Stimulated activated CD8-positive, alpha-beta memory T cell treated with anti-CD3 and anti-CD28 coated beads, Interleukin-12 subunit alpha, Interleukin-12 subunit beta, amount 100 ng/mL, for 1 hour (primary cell): ENCODE measurements around the gene SMG1.
A peak's percentile ranks its signal among the peaks of the same experiment; 100 is the strongest.

ENCODE experiments used
- DNase-seq: peaks from one replicate; pipeline ENCODE4 v3.0.0-alpha.2; 2020; ENCODE audit warnings: low read depth

Gene SMG1

DNA sequence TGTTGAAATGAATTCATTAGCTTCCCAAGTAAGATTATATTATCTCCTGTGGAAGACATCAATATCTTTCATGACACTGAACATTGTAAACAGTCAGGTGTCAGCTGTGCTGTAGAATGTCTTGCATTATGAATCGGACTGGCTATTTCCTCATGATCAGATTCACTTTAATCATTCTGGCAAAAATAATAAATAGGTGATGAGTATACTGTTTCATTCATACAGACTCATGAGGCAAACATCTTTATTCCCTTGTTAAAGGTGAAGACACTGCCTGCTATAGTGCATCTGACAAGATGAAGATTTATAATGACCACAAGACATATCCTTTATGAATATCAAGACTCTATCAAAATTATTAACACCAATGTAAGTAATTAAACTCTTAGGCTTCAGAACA, 73.6 kb downstream of the SMG1 start:
- no peak for DNase-seq

DNA sequence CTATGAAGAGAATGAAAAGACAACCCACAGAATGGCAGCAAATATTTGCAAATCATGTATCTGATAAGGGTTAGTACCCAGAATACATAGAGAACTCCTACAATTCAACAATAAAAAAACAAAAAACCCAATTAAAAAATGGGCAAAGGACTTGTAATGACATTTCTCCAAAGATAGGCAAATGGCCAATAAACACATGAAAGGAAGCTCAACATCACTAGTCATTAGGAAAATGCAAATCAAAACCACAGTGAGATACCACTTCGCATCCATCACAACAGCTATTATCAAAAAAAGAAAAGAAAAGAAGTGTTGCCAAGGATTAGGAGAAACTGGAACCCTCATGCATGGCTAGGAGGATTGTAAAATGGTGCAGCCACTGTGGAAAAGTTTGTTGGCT, 79.8 kb downstream of the SMG1 start:
- no peak for DNase-seq

GRCh38 chr16:18842565-18842964, 83.6 kb downstream of the SMG1 start:
- no peak for DNase-seq

GRCh38 chr16:18841833-18842525, 84.2 kb downstream of the SMG1 start:
- no peak for DNase-seq

GRCh38 chr16:18839555-18839954, 86.7 kb downstream of the SMG1 start:
- DNase-seq: no peak

DNA sequence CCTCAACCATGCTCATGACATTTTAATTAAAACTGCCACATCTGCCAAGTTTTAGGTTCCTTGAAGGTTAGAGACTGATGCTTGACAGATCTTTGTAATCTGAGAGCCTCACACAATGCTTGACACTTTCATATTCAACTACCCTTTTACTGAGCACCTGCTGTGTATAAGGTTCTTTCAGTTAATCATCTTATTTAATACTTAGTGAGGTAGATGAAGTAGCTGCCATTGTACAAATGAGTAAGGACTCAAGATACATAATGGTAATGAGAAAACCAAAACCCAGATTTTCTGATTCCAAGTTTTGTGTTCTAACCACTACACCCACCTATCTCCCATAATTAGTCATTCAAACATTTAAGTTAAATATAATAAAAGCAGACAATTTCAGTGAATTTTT, 89.5 kb downstream of the SMG1 start:
- DNase-seq: no peak

GRCh38 chr16:18834864-18835263, 91.3 kb downstream of the SMG1 start:
- no peak for DNase-seq

DNA sequence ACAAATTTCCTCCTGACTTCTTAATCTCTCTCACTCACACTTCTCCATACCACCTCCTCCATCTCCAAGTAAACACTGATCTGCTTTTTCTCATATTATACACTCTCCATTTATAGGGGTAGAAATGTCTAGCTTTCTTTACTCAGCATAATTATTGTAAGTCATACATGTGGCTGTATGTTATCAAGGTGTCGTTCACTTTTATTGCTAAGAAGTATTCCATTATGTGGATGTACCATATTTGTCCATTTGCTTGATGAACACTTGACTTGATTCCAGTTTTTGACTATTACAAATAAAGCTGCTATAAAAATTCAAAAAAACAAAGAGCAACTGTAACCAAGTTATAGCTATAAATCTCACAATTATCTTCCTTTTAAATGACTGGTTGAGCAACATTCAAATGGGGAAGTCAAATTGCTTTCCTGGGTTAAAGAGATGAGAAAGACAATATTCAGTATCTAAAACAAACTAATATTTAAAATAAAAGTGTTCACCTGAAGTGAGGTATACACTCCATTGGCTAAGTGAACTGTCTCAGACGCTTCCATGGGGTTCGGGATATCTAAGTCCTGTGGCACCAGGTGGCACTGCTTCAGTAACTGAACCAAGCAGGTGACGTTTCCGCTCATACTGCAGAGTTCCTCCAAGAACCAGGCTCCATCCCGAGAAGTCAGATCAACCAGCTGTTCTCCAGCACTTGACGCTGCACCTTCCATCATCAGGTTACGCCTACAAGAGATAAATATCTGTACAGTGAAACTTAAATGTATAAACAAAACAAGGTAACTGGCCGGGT, 92.3 kb downstream of the SMG1 start:
- DNase-seq: no peak

GRCh38 chr16:18832613-18833012, 93.6 kb downstream of the SMG1 start:
- DNase-seq: no peak

DNA sequence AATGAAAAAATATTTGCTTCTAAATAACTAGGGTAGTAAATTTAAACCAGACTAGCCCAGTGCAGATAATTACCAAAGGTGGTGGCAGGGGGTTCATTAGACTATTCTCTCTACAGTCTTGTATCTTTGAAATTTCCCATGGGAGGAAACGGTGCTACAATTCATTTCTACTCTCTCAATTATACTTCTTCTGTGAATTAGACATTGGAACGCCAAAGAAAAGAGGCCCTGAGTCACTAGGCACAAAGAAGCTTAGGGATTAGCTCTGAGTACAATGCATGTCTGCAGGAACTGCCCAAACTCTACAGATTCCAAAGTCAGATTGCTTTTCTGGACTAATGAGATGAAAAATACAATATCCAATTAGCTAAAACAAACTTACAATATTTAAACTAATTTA, 94.2 kb downstream of the SMG1 start:
- DNase-seq: no peak

GRCh38 chr16:18829251-18829650, 97.0 kb downstream of the SMG1 start:
- DNase-seq: no peak

DNA sequence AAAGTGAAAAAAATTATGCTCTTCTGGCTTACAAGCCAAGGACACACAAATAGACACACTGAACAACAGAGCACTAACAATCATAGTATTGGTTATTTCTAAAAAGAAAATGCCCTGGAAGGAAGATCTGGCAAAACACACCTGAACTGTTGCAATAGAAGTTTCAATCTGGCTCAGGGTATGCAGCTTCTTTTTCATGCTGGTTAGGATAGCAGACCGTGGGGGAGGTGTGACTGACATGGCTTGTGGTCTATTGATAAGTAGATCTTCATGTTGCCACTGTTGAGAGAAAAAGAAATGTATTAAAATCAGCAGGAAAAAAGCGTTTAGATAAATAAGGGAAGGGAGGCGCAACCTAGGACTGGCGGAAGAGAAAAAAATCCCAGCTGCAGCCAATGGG, 98.3 kb downstream of the SMG1 start:
- DNase-seq: no peak

- no peak for DNase-seq
These were observed 109.9 kb downstream of the SMG1 start for GRCh38 chr16:18816286-18816685.

- no peak for DNase-seq
These were observed 114.3 kb downstream of the SMG1 start for GRCh38 chr16:18811925-18812324.

DNA sequence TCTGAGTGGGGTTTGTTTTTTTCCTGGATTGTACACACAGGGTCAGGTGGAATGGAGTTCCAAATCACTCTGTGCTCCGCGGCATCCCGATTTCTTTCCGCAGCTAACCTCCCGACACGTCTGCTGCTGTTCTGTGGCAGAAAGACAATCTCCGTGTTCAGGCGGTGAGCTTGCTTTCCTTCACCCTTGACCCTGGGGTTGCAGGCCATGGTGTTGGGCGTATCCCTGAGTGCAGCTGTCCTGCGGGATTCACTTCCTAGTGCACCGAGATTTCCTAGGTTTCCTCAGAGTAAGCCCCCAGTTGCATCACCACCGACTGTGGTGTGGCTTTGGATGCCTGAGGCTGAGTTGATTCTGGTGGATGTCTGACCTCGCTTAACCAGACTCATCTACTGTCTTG, 117.0 kb downstream of the SMG1 start:
- DNase-seq: no peak

DNA sequence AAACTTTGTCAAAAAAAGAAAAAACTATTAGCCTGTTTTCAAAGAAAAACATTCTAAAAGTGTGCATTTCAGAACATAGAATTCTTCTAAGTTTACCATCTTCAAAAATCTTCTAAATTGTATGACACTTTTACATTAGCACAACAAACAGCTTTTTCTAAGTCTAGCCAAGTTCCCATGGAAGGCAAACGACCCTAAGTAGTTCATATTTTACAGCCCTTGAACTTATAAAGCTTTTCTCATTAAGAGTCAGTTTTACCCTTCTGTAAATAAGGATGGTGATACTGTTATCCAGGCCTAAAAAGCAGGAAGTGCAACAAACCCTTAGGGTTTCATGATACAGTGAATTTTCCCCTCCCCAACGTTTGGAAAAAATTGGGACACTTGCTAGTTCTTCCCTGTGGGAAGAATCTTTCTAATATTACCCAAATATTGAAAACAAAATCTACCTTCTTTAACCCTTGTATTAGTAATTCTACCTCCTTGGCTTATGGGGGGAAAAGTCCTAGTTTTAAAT, 120.9 kb downstream of the SMG1 start:
- no peak for DNase-seq

- DNase-seq: no peak
These were observed 121.7 kb downstream of the SMG1 start for GRCh38 chr16:18804540-18804939.

DNA sequence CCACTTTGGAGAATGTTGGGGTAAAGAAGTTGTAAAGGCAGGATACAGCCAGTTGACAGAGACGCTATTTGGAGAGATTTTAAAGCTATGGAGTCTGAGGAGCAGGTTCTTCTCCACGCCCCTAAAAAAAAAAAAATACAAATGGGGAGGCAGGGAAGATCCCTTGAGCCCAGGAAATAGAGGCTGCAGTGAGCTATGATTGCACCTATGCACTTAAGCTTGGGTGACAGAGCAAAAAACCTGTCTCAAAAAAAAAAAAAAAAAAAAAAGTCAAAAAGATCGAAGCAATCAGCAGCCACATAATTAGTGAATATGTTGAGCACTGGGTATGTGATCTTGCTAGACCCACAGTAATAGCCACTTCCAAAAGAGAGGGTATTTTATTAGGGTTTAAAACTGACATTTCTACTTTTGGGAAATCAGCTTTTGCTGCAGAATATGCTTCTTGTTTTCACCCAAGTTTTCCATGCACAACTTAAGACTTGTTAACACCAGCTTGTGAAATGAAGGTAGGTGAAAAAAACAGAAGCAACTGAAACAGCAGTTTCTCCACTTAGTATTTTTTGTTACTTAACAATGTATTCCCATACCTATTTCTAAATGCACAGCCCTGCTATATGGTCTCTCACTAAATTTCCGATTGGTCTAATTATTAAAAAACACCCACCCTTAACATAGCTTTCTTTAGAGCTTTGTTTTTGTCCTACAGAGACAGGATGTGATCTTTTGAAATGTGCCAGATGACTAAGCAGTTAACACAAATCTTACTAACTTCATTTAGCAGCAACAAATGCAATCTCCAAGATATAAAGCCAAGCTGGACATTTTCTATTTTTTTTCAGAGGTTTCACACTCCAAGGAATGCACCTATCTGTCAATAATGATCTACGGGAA, 122.4 kb downstream of the SMG1 start:
- no peak for DNase-seq

- no peak for DNase-seq
These were observed 123.4 kb downstream of the SMG1 start for GRCh38 chr16:18802767-18803343.

- peak; percentile 98 for DNase-seq
These were observed 124.8 kb downstream of the SMG1 start, which contains the start of gene ARL6IP1 for GRCh38 chr16:18801145-18801972. Gene ARL6IP1 (minus strand): TSS chr16:18801549. CDS start chr16:18801466, 83 bp downstream.

DNA sequence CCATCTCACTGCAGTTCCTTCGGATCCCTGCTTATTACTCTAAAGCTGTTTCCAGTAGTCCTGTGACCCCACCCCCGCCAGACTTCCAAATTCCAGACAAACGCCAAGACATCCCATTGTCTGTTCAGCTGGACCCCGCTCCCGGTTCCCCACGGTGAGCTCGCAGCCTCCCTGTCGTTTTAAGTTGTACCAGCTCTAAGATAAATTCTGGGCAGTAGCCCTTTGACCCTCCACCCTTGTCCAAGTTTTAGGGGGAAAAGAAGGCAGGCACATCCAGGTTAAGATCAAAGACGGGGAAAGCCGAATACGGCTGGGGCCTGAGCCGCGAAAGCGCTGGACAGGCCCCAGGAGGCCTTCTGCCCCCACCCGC, 125.4 kb downstream of the SMG1 start:
- no peak for DNase-seq
